ENCODE data around the gene PLA2G4D. TPM values are rescaled to one million over a fixed set of nuclear protein-coding genes. Genes with fewer than 3 reads are reported as not detected.

The PLA2G4D gene
- not detected for total RNA-seq (2021; fragmentation: NEBNext Ultra II Directional; extraction: Animal tissue kit (Norgen Biotek cat#: 25700))
- long read RNA-seq = 0 reads

GRCh38 chr15:42094512-42094963, at the start of gene PLA2G4D:
PLA2G4D (minus strand) TSS chr15:42094562; CDS start chr15:42094459, 103 bp downstream.
- Mint-ChIP-seq H3K27me3 (ENCODE audit: insufficient read depth) (peaks cover 31% of the 10 kb centered on the region), H3K36me3 (ENCODE audit: low read depth) (no peaks in the 10 kb centered on the region), H3K4me1 (ENCODE audit: low read depth) (peaks cover 13% of the 10 kb centered on the region), H3K9me3 (no peaks in the 10 kb centered on the region), H3K27ac (no peak within 1 kb of the TSS), H3K4me3 (no peak within 1 kb of the TSS)
- no peak for DNase-seq
- TF ChIP-seq CTCF (IDR thresholded peaks at IDR 0.05) = no peak

- Mint-ChIP-seq H3K27me3 (ENCODE audit: insufficient read depth) (peaks cover 55% of the 10 kb centered on the region), H3K27ac (no peak overlapping the region), H3K9me3 (no peaks in the 10 kb centered on the region), H3K4me1 (ENCODE audit: low read depth) (no peaks in the 10 kb centered on the region), H3K36me3 (ENCODE audit: low read depth) (no peaks in the 10 kb centered on the region), H3K4me3 (no peak overlapping the region)
- no peak for TF ChIP-seq CTCF (IDR thresholded peaks at IDR 0.05)
- no peak for DNase-seq
Observed at GRCh38 chr15:42143356-42143755, 49.0 kb upstream of the PLA2G4D start.

GRCh38 chr15:42141795-42142667, 47.7 kb upstream of the PLA2G4D start:
- no peak for TF ChIP-seq CTCF (IDR thresholded peaks at IDR 0.05)
- H3K36me3 Mint-ChIP-seq (ENCODE audit: low read depth) = no peaks in the 10 kb centered on the region
- H3K9me3 Mint-ChIP-seq = no peaks in the 10 kb centered on the region
- DNase-seq = no peak
- no peaks in the 10 kb centered on the region; the same call in 1 of the 2 replicates for H3K4me1 Mint-ChIP-seq (ENCODE audit: low read depth)
- H3K27me3 Mint-ChIP-seq (ENCODE audit: insufficient read depth) = peaks cover 56% of the 10 kb centered on the region
- no peak overlapping the region for H3K4me3 Mint-ChIP-seq
- no peak overlapping the region for H3K27ac Mint-ChIP-seq

- H3K36me3 Mint-ChIP-seq (ENCODE audit: low read depth) = no peaks in the 10 kb centered on the region
- no peak overlapping the region for H3K4me3 Mint-ChIP-seq
- DNase-seq = no peak
- H3K27me3 Mint-ChIP-seq (ENCODE audit: insufficient read depth) = peaks cover 59% of the 10 kb centered on the region
- no peak for TF ChIP-seq CTCF (IDR thresholded peaks at IDR 0.05)
- H3K27ac Mint-ChIP-seq = no peak overlapping the region
- H3K9me3 Mint-ChIP-seq = no peaks in the 10 kb centered on the region
- no peaks in the 10 kb centered on the region; the same call in 1 of the 2 replicates for H3K4me1 Mint-ChIP-seq (ENCODE audit: low read depth)
Observed at GRCh38 chr15:42141246-42141645, 46.9 kb upstream of the PLA2G4D start.

- DNase-seq = no peak
- H3K27ac Mint-ChIP-seq = no peak overlapping the region
- no peak overlapping the region for H3K4me3 Mint-ChIP-seq
- H3K36me3 Mint-ChIP-seq (ENCODE audit: low read depth) = no peaks in the 10 kb centered on the region
- no peaks in the 10 kb centered on the region; the same call in 1 of the 2 replicates for H3K4me1 Mint-ChIP-seq (ENCODE audit: low read depth)
- no peak for TF ChIP-seq CTCF (IDR thresholded peaks at IDR 0.05)
- H3K9me3 Mint-ChIP-seq = no peaks in the 10 kb centered on the region
- H3K27me3 Mint-ChIP-seq (ENCODE audit: insufficient read depth) = peaks cover 53% of the 10 kb centered on the region
Observed at GRCh38 chr15:42140383-42141070, 46.2 kb upstream of the PLA2G4D start.
